Measurements from ENCODE around the gene RFX8.
"Not testable (repeated sequence)": the region's sequence is repeated elsewhere in the genome, so short reads cannot be mapped to it uniquely, and the experiment has no call there.

The RFX8 gene

DNA sequence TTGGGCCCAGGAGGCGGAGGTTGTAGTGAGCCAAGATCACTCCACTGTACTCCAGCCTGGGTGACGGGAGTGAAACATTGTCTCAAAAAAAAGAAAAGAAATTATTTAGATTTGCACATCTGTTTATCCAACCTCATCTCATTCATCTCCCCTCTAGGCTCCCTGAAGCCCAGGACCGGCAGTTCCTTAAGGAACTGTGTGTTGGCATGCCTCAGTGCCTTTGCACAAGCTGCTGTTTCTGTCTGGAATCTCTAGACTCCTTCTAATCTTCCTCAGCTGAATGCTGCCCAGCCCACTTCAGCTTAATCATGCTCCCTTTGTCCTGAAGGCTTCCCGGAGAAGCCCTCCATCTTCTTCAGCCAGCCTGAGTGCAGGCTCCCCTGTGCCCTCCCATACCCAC is 10.9 kb upstream of the RFX8 start:
- DNase-seq, result no peak

DNA sequence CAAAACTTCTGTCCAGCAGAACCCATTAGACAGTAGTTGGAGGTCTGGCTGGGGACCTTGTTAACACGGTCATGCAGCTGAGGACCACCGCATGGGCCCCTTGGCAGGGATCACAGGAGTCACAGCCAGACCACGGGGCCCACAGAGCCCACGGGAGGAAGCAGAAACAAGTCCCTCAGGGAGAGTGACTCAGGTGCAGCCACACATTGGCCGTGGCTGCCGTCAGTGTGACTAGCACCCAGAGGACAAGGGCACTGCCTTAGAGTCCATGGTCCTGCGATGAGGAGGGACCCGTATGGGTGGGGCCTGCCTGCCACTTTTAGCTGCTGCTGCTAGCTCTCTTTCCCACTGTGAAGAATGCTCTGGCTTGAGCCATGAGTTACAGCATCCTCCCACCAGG is 5.9 kb upstream of the RFX8 start:
- DNase-seq, result no peak

DNA sequence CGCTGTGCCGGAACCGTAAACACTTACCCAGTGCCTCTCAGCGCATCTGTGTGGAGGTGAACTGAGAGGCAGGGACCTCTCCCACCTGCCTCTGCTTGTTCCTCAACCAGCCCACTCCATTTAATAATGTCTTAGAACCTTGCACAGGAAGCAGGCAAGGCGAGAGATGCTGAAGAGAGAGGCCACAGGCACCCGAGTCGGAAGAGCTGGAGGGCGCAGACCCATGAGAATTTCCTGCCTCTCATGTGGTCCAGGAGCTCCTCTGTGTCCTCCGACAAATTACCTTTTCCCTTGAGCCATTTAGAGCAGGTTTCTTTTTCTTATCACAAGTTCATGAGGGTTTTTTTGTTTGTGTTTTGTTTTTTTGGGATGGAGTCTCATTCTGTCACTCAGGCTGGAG is 4.9 kb upstream of the RFX8 start:
- no peak for DNase-seq

DNA sequence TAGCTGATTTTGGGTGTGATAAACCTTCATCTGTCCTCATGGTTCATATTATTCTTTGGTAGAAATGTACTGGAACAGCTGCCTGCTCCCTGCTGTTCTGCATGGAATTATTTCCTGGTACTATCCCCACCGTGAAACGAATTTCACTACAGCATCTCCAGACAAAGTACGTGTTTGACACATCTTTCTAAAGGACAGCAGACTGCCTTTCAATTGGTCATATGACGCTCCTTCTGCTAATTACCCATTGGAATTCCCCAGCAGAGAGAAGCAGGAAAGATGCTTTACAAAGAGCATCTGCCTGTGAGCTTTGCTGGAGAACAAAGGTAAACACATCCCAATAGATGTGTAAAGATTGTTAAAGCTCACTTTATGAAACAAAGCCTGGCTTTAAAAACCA is 4.4 kb upstream of the RFX8 start:
- no peak for DNase-seq

DNA sequence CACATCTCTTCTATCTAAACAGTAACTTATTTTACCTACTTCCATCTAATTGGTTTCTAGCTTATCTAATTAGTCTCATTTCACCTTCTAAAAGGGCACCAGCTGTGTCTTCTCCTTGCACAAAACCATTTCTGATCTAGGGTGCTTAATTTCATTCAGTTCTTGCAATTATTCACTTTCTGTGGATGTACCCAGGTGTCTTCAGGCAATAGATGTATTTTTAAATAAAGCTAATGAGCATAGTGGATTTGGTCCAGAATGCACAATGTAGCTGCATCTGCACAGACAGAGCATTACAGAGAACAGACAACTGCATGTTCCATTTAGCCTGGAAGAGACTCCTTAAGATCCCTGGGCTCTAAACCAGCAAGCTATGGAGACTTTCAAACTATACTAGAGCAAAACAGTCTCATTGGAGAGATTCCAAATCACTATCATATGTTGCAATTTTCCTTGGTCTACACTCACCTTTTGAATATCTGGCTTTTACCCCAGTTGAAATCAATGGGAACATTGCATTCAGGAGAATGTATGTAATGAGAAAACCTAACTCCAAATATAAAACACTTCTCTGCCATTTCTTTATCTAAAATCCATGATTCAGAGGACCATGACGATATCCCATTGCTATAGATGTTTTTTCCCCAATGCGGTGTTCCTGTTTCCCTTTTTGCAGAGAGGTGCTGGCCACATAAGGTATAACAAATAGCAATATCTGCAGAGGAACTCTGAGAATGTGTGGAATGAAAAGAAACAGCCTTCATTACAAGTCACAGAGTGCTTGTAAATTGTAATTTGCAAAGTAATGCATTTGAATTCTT is 3.5 kb upstream of the RFX8 start:
- no peak for DNase-seq

DNA sequence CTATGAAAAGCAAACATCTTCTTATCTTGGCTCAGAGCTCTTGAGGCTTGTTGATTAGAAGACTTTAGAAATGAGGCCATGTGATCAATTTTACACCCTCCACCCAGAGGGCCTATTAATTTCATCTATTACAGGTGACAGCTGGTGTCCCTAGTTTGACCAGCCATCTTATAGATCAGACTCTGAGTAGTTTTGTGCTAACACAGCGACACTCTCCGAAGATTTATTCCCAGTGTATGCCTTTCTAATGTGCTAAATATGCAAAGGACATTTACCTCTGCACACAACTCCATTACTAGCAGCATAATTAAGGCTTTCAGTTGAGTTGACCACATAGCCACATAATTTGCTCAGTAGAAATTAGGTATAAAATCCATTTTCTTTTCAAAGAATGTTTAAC is 2.6 kb upstream of the RFX8 start:
- no peak for DNase-seq

DNA sequence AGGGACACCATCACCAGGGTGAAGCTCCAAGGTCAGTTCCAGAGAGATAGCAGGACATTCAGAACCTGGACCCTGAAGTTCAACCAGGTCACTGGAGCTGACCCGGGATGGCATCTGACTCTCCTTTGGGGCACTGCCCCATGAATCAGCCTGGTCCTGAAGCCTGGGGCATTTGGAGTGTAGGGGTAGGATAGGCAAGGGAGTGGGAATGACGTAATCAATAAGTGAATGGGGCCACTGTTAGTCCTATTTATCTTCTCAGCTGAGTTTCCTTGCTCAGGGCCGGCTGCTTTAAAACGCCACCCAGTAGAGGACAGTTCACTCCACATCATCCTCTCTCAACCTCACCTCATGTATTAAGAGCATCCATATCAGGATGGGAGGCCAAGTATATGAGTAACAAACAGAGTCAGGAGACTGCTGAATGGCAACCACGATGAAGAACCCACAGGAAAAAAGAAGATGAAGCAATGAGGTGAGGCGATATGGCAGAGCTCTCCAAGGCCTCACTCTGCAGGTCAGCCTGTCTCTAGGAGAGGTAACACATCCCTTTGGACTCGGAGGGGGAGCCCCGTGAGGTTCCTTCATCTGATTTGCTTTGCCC is 1.8 kb upstream of the RFX8 start:
- no peak for DNase-seq

DNA sequence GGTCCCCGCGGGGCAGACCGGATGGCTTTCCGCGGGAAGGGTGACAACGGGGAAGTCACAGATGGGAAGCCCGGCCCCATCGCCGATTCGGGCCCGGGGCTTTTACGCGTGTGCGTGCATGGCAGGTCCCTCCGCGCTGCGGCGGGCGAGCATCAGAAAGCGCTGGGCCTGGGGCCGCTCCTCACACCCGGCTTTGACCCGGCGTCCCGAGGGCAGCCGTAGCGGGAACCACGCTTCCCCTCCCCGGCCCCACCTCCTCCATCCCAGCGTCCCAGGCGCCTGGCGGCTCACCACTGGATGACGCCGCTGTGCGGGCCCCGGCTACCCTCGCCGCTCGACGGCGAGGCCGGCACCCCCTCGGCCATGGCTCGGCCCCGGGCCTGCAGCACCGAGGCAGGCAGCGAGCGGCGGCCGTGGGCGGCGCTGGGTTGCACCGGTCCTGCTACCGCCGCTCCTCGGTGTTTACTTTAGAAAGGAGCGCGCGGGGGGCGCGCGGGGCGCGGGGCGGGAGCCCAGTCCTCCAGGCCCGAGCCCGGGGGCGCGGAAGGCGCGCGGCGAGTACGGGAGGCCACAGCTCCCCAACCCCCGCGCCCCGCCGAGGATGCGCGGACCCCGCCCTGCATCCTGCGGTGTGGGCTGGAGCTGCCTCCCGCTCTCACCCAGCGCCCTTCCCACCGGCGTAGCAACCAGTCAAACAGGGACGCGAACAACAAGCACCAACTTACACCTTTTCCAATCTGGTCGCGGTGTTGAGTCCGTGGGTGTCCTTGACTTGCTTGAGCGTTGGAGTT is 806 bp downstream of the RFX8 start:
- no peak for DNase-seq

DNA sequence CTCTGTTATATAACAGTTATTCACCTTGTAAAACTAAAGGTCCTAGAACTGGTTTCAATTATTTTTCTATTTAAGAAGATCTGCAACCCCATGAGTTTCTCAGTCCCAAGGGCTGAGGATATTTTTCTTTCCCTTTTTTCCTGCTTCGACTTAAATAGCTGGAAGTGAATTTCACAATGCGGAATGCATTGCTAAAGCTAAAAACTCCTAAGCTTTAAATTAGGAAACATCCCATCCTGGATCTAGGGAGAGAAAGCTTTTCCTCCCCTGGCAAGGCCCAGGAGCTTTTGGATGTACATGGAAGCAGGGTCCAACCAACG is 1.4 kb downstream of the RFX8 start:
- DNase-seq, result no peak

DNA sequence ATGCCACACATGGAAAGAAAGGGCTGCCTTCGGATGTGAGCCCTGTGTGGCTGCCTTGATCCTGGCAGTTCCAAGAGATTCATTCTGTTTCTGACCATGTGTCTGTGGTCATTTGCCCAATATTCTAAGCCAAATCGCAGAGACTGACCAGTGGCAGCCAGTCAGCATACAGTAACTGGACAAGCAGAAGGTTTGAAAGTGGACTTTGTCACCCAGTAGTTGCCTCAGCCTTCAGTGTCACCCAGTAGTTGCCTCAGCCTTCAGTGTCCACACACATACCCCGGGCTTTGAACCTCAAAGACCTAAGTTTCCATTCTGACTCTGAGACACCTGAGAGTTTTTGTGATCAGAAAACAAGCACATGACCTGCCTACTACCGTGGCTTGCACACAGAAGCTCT is 5.0 kb downstream of the RFX8 start:
- no peak for DNase-seq

DNA sequence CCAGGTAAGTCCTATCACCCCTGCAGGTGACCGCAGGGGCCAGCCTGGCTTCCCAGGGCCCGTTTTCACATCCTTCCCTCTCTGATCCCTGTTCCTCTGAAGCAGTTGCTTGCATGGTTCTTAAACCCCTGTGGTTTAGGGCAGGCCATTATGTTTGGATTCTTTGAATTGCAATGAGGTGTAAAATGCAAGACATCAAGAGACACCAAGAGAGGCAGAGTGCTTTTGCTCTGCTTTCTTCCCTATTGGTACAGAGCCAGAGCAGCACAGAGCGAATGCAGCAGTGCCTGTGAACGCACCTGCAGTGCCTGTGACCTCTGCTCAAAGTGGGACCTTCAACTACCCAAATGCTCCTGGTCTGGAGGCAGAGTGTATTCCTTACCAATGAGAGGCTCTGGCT is 7.6 kb downstream of the RFX8 start:
- DNase-seq, result no peak

DNA sequence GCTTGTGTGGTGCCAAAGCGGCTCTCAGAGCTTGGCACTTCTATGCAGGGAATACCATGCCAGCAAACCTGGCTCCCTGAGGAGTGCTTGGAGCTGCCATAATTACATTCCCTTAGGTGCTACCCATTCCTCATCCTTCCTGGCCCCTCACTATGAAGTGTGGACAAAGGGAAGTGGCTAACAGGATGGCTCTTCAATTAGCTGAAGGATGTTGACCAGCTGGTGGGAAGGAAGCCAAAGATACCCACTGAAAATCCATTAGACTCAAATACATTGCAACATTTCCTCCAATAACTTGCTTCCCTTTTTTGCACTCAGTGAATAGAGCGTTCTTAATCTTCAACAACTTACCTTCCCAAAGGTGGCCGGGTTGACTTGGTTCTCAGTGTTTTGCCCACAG is 8.5 kb downstream of the RFX8 start:
- DNase-seq, result no peak

DNA sequence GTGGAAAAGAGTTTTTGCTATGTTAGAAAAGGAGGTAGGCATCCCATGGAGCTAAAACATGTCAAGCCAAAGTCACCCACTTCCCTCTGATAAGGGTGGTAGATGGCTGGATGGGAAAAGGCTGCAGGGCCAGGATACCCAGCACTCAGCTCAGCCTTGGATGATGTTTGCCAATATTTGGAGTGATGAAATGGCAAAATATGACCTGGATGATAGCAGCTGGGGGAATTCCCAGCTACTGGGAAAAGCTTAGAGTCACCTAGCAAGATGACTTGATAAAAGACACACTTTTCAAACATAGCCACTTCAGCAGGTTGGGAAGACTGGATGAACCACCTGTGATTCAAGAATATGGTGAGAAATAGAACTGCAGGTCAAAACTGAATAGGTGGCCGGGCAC is 10.1 kb downstream of the RFX8 start:
- DNase-seq, result no peak

DNA sequence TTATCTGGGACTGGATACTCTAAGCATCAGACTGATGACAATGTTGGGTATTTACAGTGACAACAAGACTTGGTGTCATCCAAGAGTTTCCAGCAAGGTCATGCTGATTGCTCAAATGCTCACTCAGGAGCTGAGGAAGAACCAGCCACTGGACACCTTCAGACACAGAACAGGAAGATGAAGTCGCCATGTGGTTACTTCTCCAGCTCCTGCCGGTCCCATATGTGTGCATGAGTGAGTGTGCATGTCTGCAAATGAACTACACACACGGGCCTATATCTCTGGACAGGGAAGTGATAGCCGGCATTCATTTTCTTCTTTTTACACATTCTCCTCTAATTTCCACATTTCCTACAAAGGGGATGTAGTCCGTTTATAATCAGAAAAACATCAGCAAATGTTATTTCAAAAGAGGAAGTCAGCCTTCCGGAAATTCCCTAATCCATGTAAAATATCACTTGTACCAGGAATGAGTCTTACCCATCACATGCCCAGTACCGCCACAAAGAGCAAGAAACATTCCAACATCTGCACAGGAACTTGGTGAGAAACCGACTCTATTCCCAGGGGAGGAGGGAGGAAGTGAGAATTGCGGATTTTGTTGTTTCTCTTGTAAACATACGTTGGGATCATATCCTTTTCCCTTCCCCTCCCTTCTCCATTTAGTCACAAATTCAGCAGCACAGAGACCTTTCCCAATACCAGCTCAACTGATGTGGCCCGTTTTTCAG is 10.8 kb downstream of the RFX8 start:
- no peak for DNase-seq

DNA sequence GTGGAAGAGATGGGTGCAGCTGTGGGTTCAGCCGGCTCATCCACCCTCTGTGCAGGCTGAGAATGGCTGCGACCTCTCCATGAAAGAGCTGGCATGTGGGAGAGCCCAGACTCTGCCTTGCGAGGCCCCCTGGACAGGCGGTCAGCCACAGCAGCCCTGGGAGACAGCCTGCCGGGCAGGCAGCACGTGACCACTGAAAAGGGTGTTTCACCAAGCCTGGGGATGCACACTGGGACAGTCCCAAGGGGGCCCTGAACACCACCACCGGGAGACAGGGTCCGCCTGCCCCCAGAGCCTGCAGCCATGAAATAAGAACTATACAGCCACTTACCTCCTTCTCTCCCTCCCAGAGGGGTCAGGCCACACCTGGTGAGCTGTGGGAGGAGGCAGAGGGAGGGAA is 11.5 kb downstream of the RFX8 start:
- DNase-seq, result no peak

DNA sequence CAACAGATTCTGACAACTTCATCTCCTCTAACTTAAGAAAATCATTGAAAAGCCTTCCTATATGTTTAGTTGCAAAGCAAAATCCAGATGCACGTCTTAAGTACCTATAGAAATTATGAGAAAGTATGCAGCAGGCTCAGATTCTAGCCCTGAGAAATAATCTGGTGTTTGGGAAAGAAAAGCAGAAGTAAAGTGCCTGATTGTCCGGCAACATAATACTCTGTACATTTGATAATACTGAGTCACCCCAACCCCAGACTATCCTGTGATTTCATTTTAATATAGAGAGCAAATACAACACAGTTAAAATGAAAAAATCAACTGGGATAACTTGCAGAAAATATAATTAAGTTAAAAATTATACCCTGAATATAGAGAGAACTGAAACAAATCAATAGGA is 13.5 kb downstream of the RFX8 start:
- DNase-seq, result no peak

DNA sequence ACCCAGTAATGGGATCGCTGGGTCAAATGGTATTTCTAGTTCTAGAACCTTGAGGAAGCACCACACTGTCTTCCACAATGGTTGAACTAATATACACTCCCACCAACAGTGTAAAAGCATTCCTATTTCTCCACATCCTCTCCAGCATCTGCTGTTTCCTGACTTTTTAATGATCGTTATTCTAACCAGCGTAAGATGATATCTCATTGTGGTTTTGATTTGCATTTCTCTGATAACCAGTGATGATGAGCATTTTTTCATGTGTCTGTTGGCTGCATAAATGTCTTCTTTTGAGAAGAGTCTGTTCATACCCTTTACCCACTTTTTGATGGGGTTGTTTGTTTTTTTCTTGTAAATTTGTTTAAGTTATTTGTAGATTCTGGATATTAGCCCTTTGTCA is 20.5 kb downstream of the RFX8 start:
- DNase-seq, result not testable (repeated sequence)

DNA sequence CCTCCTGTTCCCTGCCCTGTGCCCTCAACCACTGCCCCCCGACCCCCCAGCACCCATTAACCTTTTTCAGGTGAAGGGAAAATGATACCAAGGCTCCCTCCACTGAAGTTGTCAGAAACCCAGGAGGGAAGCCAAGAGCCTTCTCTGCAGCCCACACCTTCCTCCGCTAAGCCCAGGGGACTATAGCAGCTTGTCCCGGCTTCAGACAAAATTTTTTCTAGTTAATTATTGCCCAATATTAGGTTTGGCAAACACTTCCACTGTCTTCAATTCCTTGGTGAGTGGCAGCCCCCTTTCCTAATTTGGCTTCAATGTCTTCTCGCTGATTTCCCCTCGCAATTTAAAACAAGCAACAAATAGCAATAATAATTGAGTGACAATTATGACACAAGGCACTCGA is 23.9 kb downstream of the RFX8 start:
- no peak for DNase-seq

DNA sequence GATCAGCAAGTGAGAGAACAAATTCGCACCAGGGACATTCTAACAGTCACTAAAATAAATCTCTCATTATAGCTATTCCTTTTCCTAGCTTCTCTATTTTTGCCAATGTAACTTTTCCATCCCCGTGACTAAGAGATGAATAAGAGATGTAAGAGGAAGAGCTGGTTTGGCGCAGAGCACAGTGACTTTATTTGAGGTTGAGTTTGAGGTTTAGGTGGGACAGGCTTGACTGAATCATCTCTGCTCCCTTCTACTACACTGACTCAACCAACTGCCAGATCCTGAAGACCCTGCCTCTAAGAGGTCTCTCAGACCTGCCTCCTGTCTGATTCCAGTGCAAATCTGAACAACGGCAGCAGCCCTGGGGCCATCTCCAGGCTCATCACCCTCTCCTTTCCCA is 28.0 kb downstream of the RFX8 start:
- DNase-seq, result no peak

DNA sequence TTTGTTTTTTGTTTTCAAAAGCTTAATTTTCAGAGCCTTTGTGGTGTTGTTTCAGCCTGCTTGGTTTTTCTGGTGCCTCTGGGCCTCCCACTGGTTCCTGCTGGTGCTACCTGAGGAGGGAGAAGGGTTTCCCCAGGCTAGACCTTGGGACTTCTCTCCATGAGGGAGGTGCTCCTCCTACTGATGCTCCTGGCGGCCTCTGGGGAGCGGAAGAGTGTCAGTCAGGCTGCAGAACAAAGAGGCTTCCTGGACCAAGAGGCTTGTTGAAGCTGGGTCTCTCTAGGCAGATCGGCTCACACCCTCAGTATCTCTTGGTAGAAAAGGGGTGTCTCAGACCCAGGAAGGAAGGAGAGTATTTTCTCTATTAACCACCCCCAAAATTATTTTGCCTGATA is 32.2 kb downstream of the RFX8 start:
- DNase-seq, result no peak

DNA sequence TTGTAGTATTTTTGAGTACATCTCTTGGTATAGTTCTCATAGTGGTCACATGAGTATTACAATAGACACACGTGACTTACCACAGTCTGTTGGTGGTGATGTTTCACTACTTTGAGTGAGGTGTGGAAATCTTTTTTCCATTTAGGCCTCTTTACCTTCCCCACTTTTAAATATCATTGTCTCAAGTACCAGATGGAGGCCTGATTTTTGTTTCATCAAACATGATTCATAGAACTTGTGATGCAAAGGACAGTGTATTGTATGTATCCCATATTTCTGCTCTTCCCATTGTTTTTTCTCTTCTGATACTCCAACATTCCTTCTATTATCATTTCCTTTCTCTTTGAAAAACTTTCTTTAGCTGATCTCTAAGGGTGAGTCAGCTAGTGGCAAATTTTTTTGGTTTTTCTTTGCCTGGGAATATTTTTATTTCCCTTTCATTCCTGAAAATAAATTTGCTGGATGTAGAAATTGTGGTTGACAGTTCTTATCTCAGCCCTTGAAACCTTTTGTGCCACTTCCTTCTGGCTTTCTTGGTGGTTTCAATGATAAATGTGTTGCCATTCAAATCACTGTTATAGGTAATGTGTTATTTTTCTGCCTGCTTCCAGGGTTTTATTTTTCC is 32.8 kb downstream of the RFX8 start:
- no peak for DNase-seq

DNA sequence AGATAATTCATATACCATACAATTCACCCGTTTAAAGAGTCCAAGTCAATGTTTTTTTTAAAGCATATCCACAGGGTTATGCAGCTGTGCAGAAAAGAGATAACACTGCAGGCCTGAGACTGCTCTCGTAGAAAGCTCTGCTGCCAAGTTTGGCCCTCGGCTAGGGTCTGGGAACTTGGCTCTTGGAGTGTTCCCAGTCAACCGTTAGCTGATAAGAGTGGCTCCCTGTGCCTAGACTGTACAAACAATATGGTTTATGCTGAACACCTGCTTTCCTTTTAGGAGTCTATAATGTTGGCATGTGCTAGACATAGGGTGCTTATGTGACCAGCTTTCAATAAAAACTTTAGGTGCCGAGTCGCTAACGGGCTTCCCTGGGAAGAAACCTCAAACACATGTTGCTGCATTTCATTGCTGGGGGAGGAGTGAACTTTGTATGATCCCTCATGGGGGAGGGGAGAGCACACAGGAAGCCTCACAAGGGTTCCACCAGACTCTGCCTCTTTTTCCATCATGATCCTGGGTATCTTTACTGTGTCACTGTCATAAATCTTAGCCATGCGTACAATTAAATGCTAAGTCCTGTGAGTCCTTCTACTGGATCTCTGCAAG is 34.7 kb downstream of the RFX8 start:
- no peak for DNase-seq

DNA sequence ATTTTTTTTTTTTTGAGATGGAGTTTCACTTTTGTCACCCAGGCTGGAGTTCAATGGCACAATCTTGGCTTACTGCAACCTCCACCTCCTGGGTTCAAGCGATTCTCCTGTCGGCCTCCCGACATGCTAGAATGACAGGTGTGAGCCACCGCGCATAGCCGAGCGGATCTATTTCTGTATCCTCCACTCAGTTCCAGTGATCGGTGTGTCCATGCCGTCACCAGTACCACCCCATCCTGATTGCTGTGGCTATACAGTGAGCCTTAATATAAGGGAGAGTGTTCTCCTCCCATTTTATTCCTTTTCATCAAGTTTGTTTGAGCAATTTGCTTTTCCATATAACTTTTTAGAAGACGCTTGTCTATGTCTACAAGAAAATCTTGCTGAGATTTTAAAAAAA is 35.2 kb downstream of the RFX8 start:
- DNase-seq, result no peak

All from NCI-H2171 (cell line).